22Rv1 (cell line): Measurements from ENCODE around the gene LRRC3.

Experiments
- ZFX ChIP-seq: fragments of 450-650 bp; IDR thresholded peaks from 2 replicates; pipeline ENCODE4 v1.6.1; 2017; ENCODE audit warnings: antibody characterized with exemption, borderline replicate concordance
- TF ChIP-seq, protein P1 (sequence below): fragments of 450-650 bp; IDR thresholded peaks from 2 replicates; pipeline ENCODE4 v1.5.1; 2017; ENCODE audit warnings: mild to moderate bottlenecking

DNA sequence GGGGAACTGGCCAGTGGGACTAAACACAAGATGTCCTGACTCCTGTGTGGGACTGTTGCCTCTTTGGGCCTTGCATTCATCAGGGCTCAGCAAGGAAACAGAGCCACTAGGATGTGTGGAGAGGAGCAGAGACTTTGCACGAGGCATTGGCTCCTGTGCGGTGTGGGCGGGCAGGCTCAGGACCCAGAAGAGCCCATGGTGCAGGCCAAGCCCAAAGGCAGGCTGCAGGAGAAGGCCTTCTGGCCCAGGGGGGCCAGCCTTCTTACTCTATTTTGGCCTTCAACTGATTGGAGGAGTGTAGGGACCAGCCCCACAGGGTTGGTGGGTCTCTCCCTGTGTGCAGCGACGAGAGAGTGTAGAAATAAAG is 23.5 kb downstream of the LRRC3 start:
- TF ChIP-seq, protein P1, sequence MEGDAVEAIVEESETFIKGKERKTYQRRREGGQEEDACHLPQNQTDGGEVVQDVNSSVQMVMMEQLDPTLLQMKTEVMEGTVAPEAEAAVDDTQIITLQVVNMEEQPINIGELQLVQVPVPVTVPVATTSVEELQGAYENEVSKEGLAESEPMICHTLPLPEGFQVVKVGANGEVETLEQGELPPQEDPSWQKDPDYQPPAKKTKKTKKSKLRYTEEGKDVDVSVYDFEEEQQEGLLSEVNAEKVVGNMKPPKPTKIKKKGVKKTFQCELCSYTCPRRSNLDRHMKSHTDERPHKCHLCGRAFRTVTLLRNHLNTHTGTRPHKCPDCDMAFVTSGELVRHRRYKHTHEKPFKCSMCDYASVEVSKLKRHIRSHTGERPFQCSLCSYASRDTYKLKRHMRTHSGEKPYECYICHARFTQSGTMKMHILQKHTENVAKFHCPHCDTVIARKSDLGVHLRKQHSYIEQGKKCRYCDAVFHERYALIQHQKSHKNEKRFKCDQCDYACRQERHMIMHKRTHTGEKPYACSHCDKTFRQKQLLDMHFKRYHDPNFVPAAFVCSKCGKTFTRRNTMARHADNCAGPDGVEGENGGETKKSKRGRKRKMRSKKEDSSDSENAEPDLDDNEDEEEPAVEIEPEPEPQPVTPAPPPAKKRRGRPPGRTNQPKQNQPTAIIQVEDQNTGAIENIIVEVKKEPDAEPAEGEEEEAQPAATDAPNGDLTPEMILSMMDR = no peak
- no peak for TF ChIP-seq ZFX
